HepG2 (cell line): ENCODE results near the gene MCC. TPM values are rescaled to one million over a fixed set of nuclear protein-coding genes. Genes with fewer than 3 reads are reported as not detected.

Experiments used
- ATAC-seq: fragments of 200-7000 bp; cut with Tn5 transposase; 3 replicates; pipeline ENCODE4 v1.9.1; 2020; ENCODE audit warnings: mild to moderate bottlenecking, moderate library complexity
- BruUV-seq: library from RNA; stranded (reverse); fragments of 400-500 nt; replicated peaks from 2 replicates; lab custom pipeline; 2021; lab: Mats Ljungman, UMichigan
- CTCF ChIA-PET: fragments of 300-600 bp; formaldehyde crosslinking; extraction: SDS; loops from one replicate; lab custom pipeline; 2021; ENCODE audit warnings: low total read pairs, inconsistent platforms, low intra/inter-chr PET ratio; lab: Yijun Ruan, JAX
- POLR2A ChIA-PET: fragments of 350-600 bp; sonication (Branson Sonifier 250); formaldehyde crosslinking; loops from one replicate; lab custom pipeline; 2020; ENCODE audit warnings: antibody characterized with exemption, inconsistent platforms; lab: Yijun Ruan, JAX
- DNase-seq: peaks from one replicate; pipeline ENCODE4 v3.0.0-alpha.2; 2015; ENCODE audit warnings: low spot score
- FAIRE-seq: peaks from 3 replicates; lab custom pipeline; 2011; peaks lifted over from hg19 to GRCh38; lab: Jason Lieb, UNC
- H2AFZ ChIP-seq: one replicate; pipeline ENCODE4 v1.6.1; 2011; ENCODE audit warnings: low read length, inconsistent platforms
- H3K27ac ChIP-seq: fragments of 300-600 bp; 3 replicates; pipeline ENCODE4 v1.8.0; 2011; ENCODE audit warnings: mixed run types, mild to moderate bottlenecking, mixed read lengths, low read length, inconsistent platforms; ENCODE audit not compliant: insufficient read depth; ENCODE audit errors: extremely low read length
- H3K27me3 ChIP-seq, 2 experiments: fragments of 200-600 bp in 1 of 2; 2 replicates in 1 of 2; 3 replicates in 1 of 2; pipeline versions ENCODE4 v1.6.0 to v1.8.0; 2011; ENCODE audit warnings: low read length in 2 of 2, mild to moderate bottlenecking in 2 of 2, moderate library complexity in 2 of 2, inconsistent platforms in 1 of 2; ENCODE audit not compliant: insufficient read depth in 2 of 2, control insufficient read depth in 1 of 2
- H3K36me3 ChIP-seq, 2 experiments: fragments of 200-600 bp in 1 of 2; replicated peaks in 1 of 2; 2 replicates in 1 of 2; 3 replicates in 1 of 2; pipeline versions ENCODE4 v1.5.1 to v1.8.0; 2011; ENCODE audit warnings: low read length in 2 of 2, inconsistent platforms in 1 of 2; ENCODE audit not compliant: insufficient read depth in 2 of 2, control insufficient read depth in 1 of 2
- H3K4me1 ChIP-seq: 2 replicates; pipeline ENCODE4 v1.5.1; 2012; ENCODE audit warnings: low read length, inconsistent platforms; ENCODE audit not compliant: insufficient read depth
- H3K4me2 ChIP-seq: 2 replicates; pipeline ENCODE4 v1.6.0; 2011; ENCODE audit warnings: low read depth, low read length, inconsistent platforms
- H3K4me3 ChIP-seq, 3 experiments: fragments of 200-600 bp in 1 of 3; sonication (generic), shearing (Covaris generic) in 1 of 3; replicated peaks in 1 of 3; 2 replicates each; pipeline ENCODE4 v1.5.1; 2011 to 2016; ENCODE audit warnings: low read length in 3 of 3, inconsistent platforms in 2 of 3, low read depth in 2 of 3, mild to moderate bottlenecking in 2 of 3, control low read depth in 1 of 3, mixed read lengths in 1 of 3; ENCODE audit not compliant: insufficient read depth in 1 of 3
- H3K79me2 ChIP-seq: one replicate; pipeline ENCODE4 v1.6.1; 2011; ENCODE audit warnings: low read length, inconsistent platforms; ENCODE audit not compliant: insufficient read depth
- H3K9ac ChIP-seq: 2 replicates; pipeline ENCODE4 v1.6.0; 2011; ENCODE audit warnings: mild to moderate bottlenecking, low read depth, low read length, inconsistent platforms; ENCODE audit not compliant: insufficient read depth
- H3K9me3 ChIP-seq: 2 replicates; pipeline ENCODE4 v1.5.1; 2012; ENCODE audit warnings: mild to moderate bottlenecking, low read length
- H4K20me1 ChIP-seq: 2 replicates; pipeline ENCODE4 v1.6.0; 2011; ENCODE audit warnings: inconsistent platforms, mild to moderate bottlenecking, low read length, moderate library complexity; ENCODE audit not compliant: insufficient read depth
- GLI4 ChIP-seq: sonication (generic); formaldehyde crosslinking; IDR thresholded peaks from 2 replicates; pipeline ENCODE4 v1.5.1; 2020; ENCODE audit warnings: missing genetic modification reagents, mild to moderate bottlenecking, moderate library complexity, borderline replicate concordance
- MAFF ChIP-seq: IDR thresholded peaks from 2 replicates; pipeline ENCODE4 v1.6.1; 2011; ENCODE audit warnings: low read depth, low read length, improper control_type of control experiment
- MAFK ChIP-seq, 2 experiments: IDR thresholded peaks in 1 of 2; conservative IDR thresholded peaks in 1 of 2; 2 replicates each; pipeline ENCODE4 v1.6.1; 2011; ENCODE audit warnings: improper control_type of control experiment in 2 of 2, low read length in 2 of 2
- THAP7 ChIP-seq: sonication (generic); formaldehyde crosslinking; IDR thresholded peaks from 2 replicates; pipeline ENCODE4 v1.8.1; 2023; ENCODE audit warnings: mild to moderate bottlenecking, missing genetic modification reagents
- ZBTB26 ChIP-seq: IDR thresholded peaks from 2 replicates; pipeline ENCODE4 v1.6.1; 2016; ENCODE audit warnings: missing compliant biosample characterization, missing genetic modification reagents, borderline replicate concordance
- ZNF343 ChIP-seq: sonication (generic); formaldehyde crosslinking; IDR thresholded peaks from 2 replicates; pipeline ENCODE4 v1.4.0; 2020; ENCODE audit warnings: mild to moderate bottlenecking, missing genetic modification reagents
- ZNF792 ChIP-seq: IDR thresholded peaks from 2 replicates; pipeline ENCODE4 v1.6.1; 2016
- WGBS: methylation state at CpG from one replicate; pipeline ENCODE4 v1.1.6; 2017; ENCODE audit warnings: low lambda C conversion rate; 5-methylcytosine and 5-hydroxymethylcytosine counted together
- in situ Hi-C: cut with HindIII; loops from 2 replicates; pipeline ENCODE4 v1.10.0; 2017; ENCODE audit warnings: low pct_unique_long_range_greater_than_20kb; ENCODE audit not compliant: extremely low pct_ligation_motif_present
- intact Hi-C: fragments of 100-400 bp; cut with micrococcal nuclease; formaldehyde crosslinking; loops from one replicate; pipeline ENCODE4 v1.10.0; 2022; ENCODE audit not compliant: unreplicated experiment
- polyA plus RNA-seq, 8 experiments: library from polyadenylated mRNA; depleted of rRNA in 3 of 8; stranded (reverse) in 7 of 8; unstranded in 1 of 8; fragments of >200 nt; fragmentation: Illumina TruSeq in 4 of 8; extraction: Trizol in 4 of 8; gene quantifications; 2 replicates each; pipeline versions ENCODE4 v1.2.1 to v1.2.3, GENCODE V29; 2011 to 2016; ENCODE audit warnings: low read depth in 4 of 8, missing spikeins in 1 of 8, mixed read lengths in 1 of 8; ENCODE audit not compliant: insufficient read depth in 1 of 8
- total RNA-seq, 5 experiments: library from RNA; depleted of rRNA; stranded (reverse); fragments of >200 nt; fragmentation: Illumina TruSeq; extraction: Trizol; gene quantifications; 2 replicates each; pipeline ENCODE4 v1.2.3, GENCODE V29; 2016; ENCODE audit warnings: low read depth in 1 of 5
- TF ChIP-seq, protein P1 (sequence below): sonication (generic); formaldehyde crosslinking; IDR thresholded peaks from 2 replicates; pipeline ENCODE4 v1.5.0; 2020; ENCODE audit warnings: missing genetic modification reagents

MCC gene
- total and polyA plus RNA-seq, 2 of the 13 experiments (the other 11 are each of a cell fraction or from before 2014, with no cell fraction given): 0.55 to 2.4 TPM

GRCh38 chr5:113450462-113450861, 37.8 kb downstream of the MCC start:
- no peak overlapping the region for H3K9ac ChIP-seq
- ChIA-PET CTCF (no interaction called here), POLR2A (no interaction called here)
- H4K20me1 ChIP-seq: no peaks in the 10 kb centered on the region
- H3K27ac ChIP-seq: no peak overlapping the region
- no peaks in the 10 kb centered on the region for H3K79me2 ChIP-seq
- intact Hi-C loops (no loop called here), in situ Hi-C loops (no loop called here)
- TF ChIP-seq MAFF (0 out of 2 replicates have a peak, but pooled peaks have one; percentile 22), MAFK (conservative IDR thresholded peaks at IDR 0.05 in 1 of 2, IDR thresholded peaks at IDR 0.05 in 1 of 2; ENCODE audit: low read length in 2 of 2) (peak in 1 of 2 experiments; percentile 50; a peak in 2 of 4 replicates), ZBTB26 (CRISPR knock-in tag) (no peak)
- no peak overlapping the region for H2AFZ ChIP-seq
- no peak for FAIRE-seq
- H3K4me2 ChIP-seq: no peak overlapping the region
- no TSS peak for BruUV-seq
- no peaks in the 10 kb centered on the region for H3K36me3 ChIP-seq
- no peak for DNase-seq
- no peaks in the 10 kb centered on the region for H3K4me1 ChIP-seq
- H3K4me3 ChIP-seq: no peak overlapping the region
- no peaks in the 10 kb centered on the region for H3K9me3 ChIP-seq
- WGBS: 0% methylated on average over 1 of the region's 2 CpGs
- ATAC-seq: no peak
- H3K27me3 ChIP-seq: no peaks in the 10 kb centered on the region; a peak in 2 of 5 replicates

- in situ Hi-C loops: no loop called here
- no peak overlapping the region for H3K4me3 ChIP-seq
- no peaks in the 10 kb centered on the region for H3K36me3 ChIP-seq
- ChIA-PET CTCF (interaction anchor here (2.1 kb wide), 1 partner anchor 62 kb away, joined by 8 read pairs; no protein-coding TSS in a partner anchor), POLR2A (no interaction called here)
- H3K9me3 ChIP-seq: no peaks in the 10 kb centered on the region
- no peaks in the 10 kb centered on the region for H3K79me2 ChIP-seq
- TF ChIP-seq ZNF343 (CRISPR knock-in tag) (no peak), GLI4 (CRISPR knock-in tag) (no peak), THAP7 (no peak), ZNF792 (no peak)
- TF ChIP-seq, protein P1, sequence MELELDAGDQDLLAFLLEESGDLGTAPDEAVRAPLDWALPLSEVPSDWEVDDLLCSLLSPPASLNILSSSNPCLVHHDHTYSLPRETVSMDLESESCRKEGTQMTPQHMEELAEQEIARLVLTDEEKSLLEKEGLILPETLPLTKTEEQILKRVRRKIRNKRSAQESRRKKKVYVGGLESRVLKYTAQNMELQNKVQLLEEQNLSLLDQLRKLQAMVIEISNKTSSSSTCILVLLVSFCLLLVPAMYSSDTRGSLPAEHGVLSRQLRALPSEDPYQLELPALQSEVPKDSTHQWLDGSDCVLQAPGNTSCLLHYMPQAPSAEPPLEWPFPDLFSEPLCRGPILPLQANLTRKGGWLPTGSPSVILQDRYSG (CRISPR knock-in tag): no peak
- no peak for FAIRE-seq
- H3K4me1 ChIP-seq: no peaks in the 10 kb centered on the region
- no peak overlapping the region for H3K4me2 ChIP-seq
- no peak for ATAC-seq
- no peaks in the 10 kb centered on the region for H4K20me1 ChIP-seq
- H2AFZ ChIP-seq: no peak overlapping the region
- H3K9ac ChIP-seq: no peak overlapping the region
- intact Hi-C loops: loop anchor here (10.0 kb wide), 1 partner anchor 157 kb away; no protein-coding TSS in a partner anchor
- no peaks in the 10 kb centered on the region; a peak in 2 of 5 replicates for H3K27me3 ChIP-seq
- WGBS: 3% methylated on average over 3 of the region's 3 CpGs
- no peak overlapping the region for H3K27ac ChIP-seq
- BruUV-seq: no TSS peak
- no peak for DNase-seq
Observed at GRCh38 chr5:113448252-113448651, 40.0 kb downstream of the MCC start.
